ENCODE results near the gene MARK3. TPM values are rescaled to one million over a fixed set of nuclear protein-coding genes. Genes with fewer than 3 reads are reported as not detected.

MARK3 gene
- total and polyA plus RNA-seq, 10 of the 15 experiments (the other 5 are each of a cell fraction or from before 2014, with no cell fraction given) = 10.7 to 75.1 (median 41.4) TPM

GRCh38 chr14:103395244-103395643 lies 10.0 kb downstream of the MARK3 start (continued):
- no peak for TF ChIP-seq KAT2A (conservative IDR thresholded peaks at IDR 0.05; ENCODE audit: control insufficient read depth, low read depth, low read length)
- no peak for TF ChIP-seq NFYA (IDR thresholded peaks at IDR 0.05; ENCODE audit: borderline replicate concordance, low read depth, low read length)
- peak; percentile 31; the same call in 1 of the 2 replicates for TF ChIP-seq NFIC (IDR thresholded peaks at IDR 0.05; ENCODE audit: low read depth, low read length)
- TF ChIP-seq, protein P1, sequence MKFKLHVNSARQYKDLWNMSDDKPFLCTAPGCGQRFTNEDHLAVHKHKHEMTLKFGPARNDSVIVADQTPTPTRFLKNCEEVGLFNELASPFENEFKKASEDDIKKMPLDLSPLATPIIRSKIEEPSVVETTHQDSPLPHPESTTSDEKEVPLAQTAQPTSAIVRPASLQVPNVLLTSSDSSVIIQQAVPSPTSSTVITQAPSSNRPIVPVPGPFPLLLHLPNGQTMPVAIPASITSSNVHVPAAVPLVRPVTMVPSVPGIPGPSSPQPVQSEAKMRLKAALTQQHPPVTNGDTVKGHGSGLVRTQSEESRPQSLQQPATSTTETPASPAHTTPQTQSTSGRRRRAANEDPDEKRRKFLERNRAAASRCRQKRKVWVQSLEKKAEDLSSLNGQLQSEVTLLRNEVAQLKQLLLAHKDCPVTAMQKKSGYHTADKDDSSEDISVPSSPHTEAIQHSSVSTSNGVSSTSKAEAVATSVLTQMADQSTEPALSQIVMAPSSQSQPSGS (IDR thresholded peaks at IDR 0.05; ENCODE audit: low read length) = 0 out of 2 replicates have a peak, but pooled peaks have one; percentile 30
- TF ChIP-seq, protein P2, sequence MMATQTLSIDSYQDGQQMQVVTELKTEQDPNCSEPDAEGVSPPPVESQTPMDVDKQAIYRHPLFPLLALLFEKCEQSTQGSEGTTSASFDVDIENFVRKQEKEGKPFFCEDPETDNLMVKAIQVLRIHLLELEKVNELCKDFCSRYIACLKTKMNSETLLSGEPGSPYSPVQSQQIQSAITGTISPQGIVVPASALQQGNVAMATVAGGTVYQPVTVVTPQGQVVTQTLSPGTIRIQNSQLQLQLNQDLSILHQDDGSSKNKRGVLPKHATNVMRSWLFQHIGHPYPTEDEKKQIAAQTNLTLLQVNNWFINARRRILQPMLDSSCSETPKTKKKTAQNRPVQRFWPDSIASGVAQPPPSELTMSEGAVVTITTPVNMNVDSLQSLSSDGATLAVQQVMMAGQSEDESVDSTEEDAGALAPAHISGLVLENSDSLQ (IDR thresholded peaks at IDR 0.05) = peak; percentile 19; the same call in 1 of the 2 replicates
- TF ChIP-seq MTA3 (IDR thresholded peaks at IDR 0.05; ENCODE audit: borderline replicate concordance, low read length) = no peak
- TF ChIP-seq TCF3 (IDR thresholded peaks at IDR 0.05; ENCODE audit: borderline replicate concordance, insufficient read depth, low read depth, low read length) = no peak

DNA sequence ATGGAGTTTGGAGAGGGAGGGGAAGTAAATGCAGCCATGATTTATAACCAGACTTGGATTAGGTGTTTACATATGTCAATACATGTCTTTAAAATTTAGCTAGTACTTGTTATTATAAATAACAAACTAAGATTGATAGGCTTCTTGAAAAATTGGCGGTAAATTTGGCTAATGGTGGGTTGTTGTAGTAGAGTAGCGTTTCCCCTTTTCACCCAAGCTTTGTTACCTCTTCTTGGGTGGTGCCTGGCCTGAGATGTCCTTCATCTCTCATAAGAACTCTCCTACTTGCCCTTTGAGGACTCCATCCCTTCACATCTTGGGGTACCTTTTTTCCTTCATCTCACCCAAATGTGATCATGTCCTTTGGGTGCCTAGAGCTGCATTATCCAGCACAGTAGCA lies 11.2 kb downstream of the MARK3 start:
- no peak for TF ChIP-seq SREBF1 (IDR thresholded peaks at IDR 0.05; ENCODE audit: low read length)
- TF ChIP-seq, protein P3, sequence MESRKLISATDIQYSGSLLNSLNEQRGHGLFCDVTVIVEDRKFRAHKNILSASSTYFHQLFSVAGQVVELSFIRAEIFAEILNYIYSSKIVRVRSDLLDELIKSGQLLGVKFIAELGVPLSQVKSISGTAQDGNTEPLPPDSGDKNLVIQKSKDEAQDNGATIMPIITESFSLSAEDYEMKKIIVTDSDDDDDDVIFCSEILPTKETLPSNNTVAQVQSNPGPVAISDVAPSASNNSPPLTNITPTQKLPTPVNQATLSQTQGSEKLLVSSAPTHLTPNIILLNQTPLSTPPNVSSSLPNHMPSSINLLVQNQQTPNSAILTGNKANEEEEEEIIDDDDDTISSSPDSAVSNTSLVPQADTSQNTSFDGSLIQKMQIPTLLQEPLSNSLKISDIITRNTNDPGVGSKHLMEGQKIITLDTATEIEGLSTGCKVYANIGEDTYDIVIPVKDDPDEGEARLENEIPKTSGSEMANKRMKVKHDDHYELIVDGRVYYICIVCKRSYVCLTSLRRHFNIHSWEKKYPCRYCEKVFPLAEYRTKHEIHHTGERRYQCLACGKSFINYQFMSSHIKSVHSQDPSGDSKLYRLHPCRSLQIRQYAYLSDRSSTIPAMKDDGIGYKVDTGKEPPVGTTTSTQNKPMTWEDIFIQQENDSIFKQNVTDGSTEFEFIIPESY (IDR thresholded peaks at IDR 0.05) = peak; percentile 63; the same call in 1 of the 2 replicates
- no peak for DNase-seq (ENCODE audit: low read depth, low spot score)
- H3K4me2 ChIP-seq (ENCODE audit: control insufficient read depth, insufficient read depth) = no peak overlapping the region
- no peak overlapping the region for H3K4me3 ChIP-seq
- no TSS peak for BruUV-seq (replicated peaks)
- no peaks in the 10 kb centered on the region for H3K36me3 ChIP-seq (ENCODE audit: control insufficient read depth in 2 of 2, insufficient read depth in 2 of 2, low read length in 1 of 2)
- H4K20me1 ChIP-seq (ENCODE audit: control insufficient read depth, insufficient read depth) = peaks cover 6% of the 10 kb centered on the region
- intact Hi-C loops (cut with micrococcal nuclease; ENCODE audit: unreplicated experiment) (no loop called here), in situ Hi-C loops (cut with MboI) (no loop called here)
- FAIRE-seq = no peak
- no peak overlapping the region for H2AFZ ChIP-seq (ENCODE audit: control insufficient read depth, low read depth, low read length)
- H3K79me2 ChIP-seq (ENCODE audit: control insufficient read depth, insufficient read depth, low read length) = peaks cover 91% of the 10 kb centered on the region
- no peak for ATAC-seq
- H3K27ac ChIP-seq (ENCODE audit: control insufficient read depth, insufficient read depth) = no peak overlapping the region
- ChIA-PET CTCF (interaction anchor here (1.2 kb wide), 1 partner anchor 20 kb away, joined by 5 read pairs; no protein-coding TSS in a partner anchor), SMC1A (ENCODE audit: uncharacterized antibody, unreplicated experiment) (interaction anchor here (0.6 to 2.3 kb wide), 5 partner anchors 15 to 51 kb away, joined by 3 to 7 read pairs (median 3); no protein-coding TSS in a partner anchor), RAD21 (ENCODE audit: unreplicated experiment) (no interaction called here), POLR2A (interaction anchor here (0.6 to 1.0 kb wide), 2 partner anchors 15 to 19 kb away, joined by 3 to 4 read pairs; no protein-coding TSS in a partner anchor)
- no peaks in the 10 kb centered on the region for H3K27me3 ChIP-seq (replicated peaks in 1 of 2; ENCODE audit: control insufficient read depth in 2 of 2, insufficient read depth in 2 of 2, low read length in 1 of 2)
- peaks cover 25% of the 10 kb centered on the region for H3K4me1 ChIP-seq (ENCODE audit: control insufficient read depth, insufficient read depth, low read length)
- H3K9me3 ChIP-seq (replicated peaks; ENCODE audit: control insufficient read depth, insufficient read depth, low read length) = no peaks in the 10 kb centered on the region
- H3K9ac ChIP-seq (ENCODE audit: control insufficient read depth, insufficient read depth, low read length) = no peak overlapping the region
- 97% methylated on average over 2 of the region's 2 CpGs for WGBS (ENCODE audit: insufficient coverage, insufficient replicate concordance, low lambda C conversion rate, missing lambda C conversion rate)

Measured in GM12878 (cell line).